ENCODE measurements around the gene THAP3.
"Not testable (repeated sequence)": the region's sequence is repeated elsewhere in the genome, so short reads cannot be mapped to it uniquely, and the experiment has no call there.

THAP3 gene

DNA sequence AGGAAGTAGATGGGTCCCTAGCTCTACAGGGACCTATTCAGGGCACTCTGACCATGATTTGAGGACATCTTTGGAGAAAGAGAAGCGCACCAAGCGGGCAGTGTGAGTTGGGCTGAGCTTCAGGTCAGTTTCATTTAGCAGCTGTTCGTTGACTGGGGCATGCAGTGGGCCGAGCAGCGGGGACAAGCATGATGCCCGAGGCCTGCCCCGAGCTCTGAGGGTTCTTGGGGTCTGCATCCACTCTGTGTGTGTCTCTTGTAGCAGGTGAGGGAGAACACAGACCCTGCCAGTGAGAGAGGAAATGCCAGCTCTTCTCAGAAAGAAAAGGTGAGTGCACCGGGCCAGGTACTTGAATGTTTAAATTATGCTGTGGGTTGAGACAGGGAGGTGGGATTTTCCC is 5.4 kb downstream of the THAP3 start:
- Mint-ChIP-seq H3K4me1 (ENCODE audit: low read depth) (peaks cover 10% of the 10 kb centered on the region), H3K4me3 (no peak overlapping the region), H3K27me3 (ENCODE audit: low read depth) (no peaks in the 10 kb centered on the region), H3K36me3 (ENCODE audit: low read depth) (peaks cover 29% of the 10 kb centered on the region), H3K9me3 (no peaks in the 10 kb centered on the region), H3K27ac (no peak overlapping the region)
- no peak for DNase-seq (ENCODE audit: low spot score)

- no peak overlapping the region for H3K4me3 Mint-ChIP-seq
These were observed 6.4 kb downstream of the THAP3 start for GRCh38 chr1:6631058-6631457.

GRCh38 chr1:6632588-6633514 is 8.2 kb downstream of the THAP3 start:
- H3K9me3 Mint-ChIP-seq = no peaks in the 10 kb centered on the region
- no peaks in the 10 kb centered on the region for H3K27me3 Mint-ChIP-seq (ENCODE audit: low read depth)
- H3K36me3 Mint-ChIP-seq (ENCODE audit: low read depth) = peaks cover 23% of the 10 kb centered on the region
- DNase-seq (ENCODE audit: low spot score) = no peak
- no peak overlapping the region for H3K4me3 Mint-ChIP-seq
- no peak overlapping the region for H3K27ac Mint-ChIP-seq
- peaks cover under 1% of the 10 kb centered on the region for H3K4me1 Mint-ChIP-seq (ENCODE audit: low read depth)

More at GRCh38 chr1:6631058-6631457, 6.4 kb downstream of the THAP3 start:
- DNase-seq (ENCODE audit: low spot score) = no peak
- peaks cover 26% of the 10 kb centered on the region for H3K36me3 Mint-ChIP-seq (ENCODE audit: low read depth)
- no peaks in the 10 kb centered on the region for H3K27me3 Mint-ChIP-seq (ENCODE audit: low read depth)
- peaks cover 10% of the 10 kb centered on the region for H3K4me1 Mint-ChIP-seq (ENCODE audit: low read depth)
- H3K9me3 Mint-ChIP-seq = no peaks in the 10 kb centered on the region
- no peak overlapping the region for H3K27ac Mint-ChIP-seq

DNA sequence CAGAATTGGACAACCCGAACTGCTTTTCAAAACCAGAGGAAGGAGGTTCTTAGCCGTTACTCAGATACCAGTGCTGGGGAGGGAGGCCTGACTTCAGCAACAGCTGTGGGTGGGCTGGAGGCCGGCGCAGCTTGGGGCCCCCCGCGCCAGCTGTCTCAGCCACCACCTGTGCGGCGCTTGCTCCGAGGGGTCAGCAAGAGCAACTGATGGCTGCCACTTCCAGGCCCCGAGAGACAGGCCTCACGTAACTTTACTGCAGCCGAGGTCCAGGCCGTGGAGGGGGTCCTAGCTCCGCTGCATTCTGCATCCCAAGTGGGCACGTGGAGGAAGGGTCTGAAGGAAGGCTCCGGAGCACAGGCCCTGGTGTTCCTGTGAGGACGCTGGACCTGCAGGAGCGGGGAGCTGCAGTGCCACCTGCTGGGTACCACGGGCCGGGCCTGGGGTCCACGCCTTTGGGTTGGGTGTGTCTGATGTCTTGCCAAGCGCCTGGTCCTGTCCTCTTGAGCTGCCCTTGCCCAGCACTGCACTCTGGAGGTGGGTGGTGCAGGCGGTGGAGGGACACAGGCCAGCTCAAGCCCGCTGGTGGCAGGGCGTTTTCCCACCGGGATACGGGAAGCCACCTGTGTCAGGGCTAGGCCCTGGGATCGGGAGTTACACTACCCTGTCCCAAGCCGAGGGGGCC is 9.8 kb downstream of the THAP3 start:
- H3K36me3 Mint-ChIP-seq (ENCODE audit: low read depth) = peaks cover 25% of the 10 kb centered on the region
- H3K4me3 Mint-ChIP-seq = no peak overlapping the region
- no peaks in the 10 kb centered on the region for H3K4me1 Mint-ChIP-seq (ENCODE audit: low read depth)
- H3K27ac Mint-ChIP-seq = no peak overlapping the region
- no peaks in the 10 kb centered on the region for H3K9me3 Mint-ChIP-seq
- no peaks in the 10 kb centered on the region for H3K27me3 Mint-ChIP-seq (ENCODE audit: low read depth)
- DNase-seq (ENCODE audit: low spot score) = no peak

- peaks cover 26% of the 10 kb centered on the region for H3K36me3 Mint-ChIP-seq (ENCODE audit: low read depth)
These were observed 10.7 kb downstream of the THAP3 start for GRCh38 chr1:6635161-6635909.

DNA sequence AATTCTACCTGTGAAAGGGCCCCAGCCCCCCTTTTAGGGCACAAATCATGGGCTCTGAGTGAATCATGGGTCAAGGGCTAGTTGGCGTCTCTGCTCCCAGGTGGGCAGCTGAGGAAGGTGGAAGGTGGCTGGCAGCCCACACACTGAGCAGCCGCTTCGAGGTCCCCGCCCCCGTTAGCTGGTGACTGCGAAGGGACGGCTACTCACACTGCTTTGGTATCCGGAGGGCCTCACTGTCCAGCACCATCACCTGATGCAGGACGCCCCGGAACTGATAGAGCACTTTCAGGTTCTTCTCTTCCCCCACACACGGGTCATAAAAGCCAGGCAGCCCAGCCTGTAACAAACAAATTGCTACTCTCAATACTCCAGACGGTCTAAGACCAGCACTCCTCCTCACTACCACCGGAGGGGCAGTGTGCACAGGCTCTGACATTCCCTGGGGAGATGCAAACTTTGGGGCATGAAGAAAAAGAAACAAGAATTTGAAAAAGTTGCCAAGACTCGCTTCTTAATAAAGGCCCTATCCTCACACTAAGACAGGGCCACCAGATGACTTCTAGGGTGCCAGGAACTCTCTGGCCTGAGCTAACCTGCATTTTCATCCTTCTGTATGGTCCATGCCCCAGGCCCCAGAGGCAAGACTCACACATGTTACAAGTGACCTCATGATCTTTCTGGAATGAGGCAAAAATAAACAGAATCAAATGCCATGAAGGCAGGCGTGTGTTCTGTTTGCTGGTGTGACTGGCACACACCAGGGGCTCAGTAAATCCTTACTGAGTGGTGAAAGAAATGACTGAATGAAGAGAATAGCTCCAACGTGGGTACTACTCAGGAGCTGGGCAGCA is 11.5 kb downstream of the THAP3 start:
- Mint-ChIP-seq H3K27ac (no peak overlapping the region), H3K4me3 (no peak overlapping the region), H3K36me3 (ENCODE audit: low read depth) (peaks cover 26% of the 10 kb centered on the region)

More at GRCh38 chr1:6635161-6635909, 10.7 kb downstream of the THAP3 start:
- Mint-ChIP-seq H3K4me1 (ENCODE audit: low read depth) (no peaks in the 10 kb centered on the region), H3K27me3 (ENCODE audit: low read depth) (no peaks in the 10 kb centered on the region), H3K4me3 (no peak overlapping the region), H3K27ac (no peak overlapping the region), H3K9me3 (no peaks in the 10 kb centered on the region)
- no peak for DNase-seq (ENCODE audit: low spot score)

GRCh38 chr1:6636778-6637177 is 12.1 kb downstream of the THAP3 start:
- H3K27me3 Mint-ChIP-seq (ENCODE audit: low read depth); H3K27ac Mint-ChIP-seq; H3K4me3 Mint-ChIP-seq; H3K4me1 Mint-ChIP-seq (ENCODE audit: low read depth); DNase-seq (ENCODE audit: low spot score); H3K9me3 Mint-ChIP-seq: not testable (repeated sequence)
- peaks cover 26% of the 10 kb centered on the region for H3K36me3 Mint-ChIP-seq (ENCODE audit: low read depth)

More for the DNA sequence above, 11.5 kb downstream of the THAP3 start:
- DNase-seq (ENCODE audit: low spot score) = no peak
- H3K4me1 Mint-ChIP-seq (ENCODE audit: low read depth) = no peaks in the 10 kb centered on the region
- H3K9me3 Mint-ChIP-seq = no peaks in the 10 kb centered on the region
- H3K27me3 Mint-ChIP-seq (ENCODE audit: low read depth) = no peaks in the 10 kb centered on the region

DNA sequence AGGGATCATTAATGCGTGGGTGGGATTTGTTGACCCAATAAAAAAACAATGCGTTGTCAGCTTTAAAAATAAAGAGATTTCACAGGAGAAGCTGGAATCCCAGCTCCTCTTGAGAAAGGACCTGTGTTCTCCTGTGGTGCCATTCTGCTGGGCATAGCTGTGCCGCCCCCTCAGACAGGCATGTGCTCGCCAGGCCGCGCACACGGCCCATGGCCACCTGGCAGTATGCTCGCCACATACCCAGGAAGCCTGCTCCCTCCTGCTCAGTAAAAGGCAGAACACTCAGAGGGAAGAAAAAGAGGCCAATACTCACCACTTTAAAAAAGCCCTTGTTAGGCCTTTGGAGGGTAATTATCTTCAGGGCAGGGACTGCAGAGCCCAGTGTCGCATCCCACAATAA is 13.1 kb downstream of the THAP3 start:
- peaks cover 31% of the 10 kb centered on the region for H3K36me3 Mint-ChIP-seq (ENCODE audit: low read depth)
- no peak overlapping the region for H3K4me3 Mint-ChIP-seq
- H3K9me3 Mint-ChIP-seq = no peaks in the 10 kb centered on the region
- DNase-seq (ENCODE audit: low spot score) = no peak
- H3K27me3 Mint-ChIP-seq (ENCODE audit: low read depth) = no peaks in the 10 kb centered on the region
- no peaks in the 10 kb centered on the region for H3K4me1 Mint-ChIP-seq (ENCODE audit: low read depth)
- no peak overlapping the region for H3K27ac Mint-ChIP-seq

- no peak overlapping the region for H3K4me3 Mint-ChIP-seq
- no peaks in the 10 kb centered on the region for H3K9me3 Mint-ChIP-seq
- H3K27me3 Mint-ChIP-seq (ENCODE audit: low read depth) = no peaks in the 10 kb centered on the region
- H3K27ac Mint-ChIP-seq = no peak overlapping the region
- DNase-seq (ENCODE audit: low spot score) = no peak
- H3K36me3 Mint-ChIP-seq (ENCODE audit: low read depth) = peaks cover 31% of the 10 kb centered on the region
- H3K4me1 Mint-ChIP-seq (ENCODE audit: low read depth) = no peaks in the 10 kb centered on the region
These were observed 13.6 kb downstream of the THAP3 start for GRCh38 chr1:6638226-6638625.

DNA sequence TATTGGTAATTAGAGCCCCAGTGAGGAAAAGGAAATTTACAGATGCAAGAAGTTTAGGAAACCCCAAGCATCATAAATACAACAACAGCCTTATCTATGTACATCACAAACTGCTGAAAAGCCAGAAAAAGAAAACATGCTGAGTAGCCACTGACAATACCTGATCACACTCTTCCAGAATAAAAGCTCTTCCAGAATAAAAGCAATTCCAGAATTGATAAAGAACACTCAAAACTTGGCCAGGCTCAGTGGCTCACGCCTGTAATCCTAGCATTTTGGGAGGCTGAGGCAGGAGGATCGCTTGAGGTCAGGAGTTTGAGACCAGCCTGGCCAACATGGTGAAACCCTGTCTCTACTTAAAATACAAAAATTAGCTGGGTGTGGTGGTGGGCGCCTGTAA is 16.2 kb downstream of the THAP3 start:
- H3K27ac Mint-ChIP-seq; DNase-seq (ENCODE audit: low spot score); H3K4me3 Mint-ChIP-seq; H3K27me3 Mint-ChIP-seq (ENCODE audit: low read depth); H3K9me3 Mint-ChIP-seq; H3K4me1 Mint-ChIP-seq (ENCODE audit: low read depth): not testable (repeated sequence)
- H3K36me3 Mint-ChIP-seq (ENCODE audit: low read depth) = peaks cover 24% of the 10 kb centered on the region

- Mint-ChIP-seq H3K27ac (no peak overlapping the region), H3K9me3 (no peaks in the 10 kb centered on the region), H3K4me3 (no peak overlapping the region), H3K36me3 (ENCODE audit: low read depth) (peaks cover 13% of the 10 kb centered on the region), H3K4me1 (ENCODE audit: low read depth) (no peaks in the 10 kb centered on the region), H3K27me3 (ENCODE audit: low read depth) (no peaks in the 10 kb centered on the region)
- no peak for DNase-seq (ENCODE audit: low spot score)
These were observed 20.4 kb downstream of the THAP3 start for GRCh38 chr1:6645018-6645417.

- no peaks in the 10 kb centered on the region for H3K4me1 Mint-ChIP-seq (ENCODE audit: low read depth)
- H3K27ac Mint-ChIP-seq = no peak overlapping the region
- H3K9me3 Mint-ChIP-seq = no peaks in the 10 kb centered on the region
- peaks cover 13% of the 10 kb centered on the region for H3K36me3 Mint-ChIP-seq (ENCODE audit: low read depth)
- no peak for DNase-seq (ENCODE audit: low spot score)
- no peaks in the 10 kb centered on the region for H3K27me3 Mint-ChIP-seq (ENCODE audit: low read depth)
- H3K4me3 Mint-ChIP-seq = no peak overlapping the region
These were observed 22.0 kb downstream of the THAP3 start for GRCh38 chr1:6646499-6647148.

DNA sequence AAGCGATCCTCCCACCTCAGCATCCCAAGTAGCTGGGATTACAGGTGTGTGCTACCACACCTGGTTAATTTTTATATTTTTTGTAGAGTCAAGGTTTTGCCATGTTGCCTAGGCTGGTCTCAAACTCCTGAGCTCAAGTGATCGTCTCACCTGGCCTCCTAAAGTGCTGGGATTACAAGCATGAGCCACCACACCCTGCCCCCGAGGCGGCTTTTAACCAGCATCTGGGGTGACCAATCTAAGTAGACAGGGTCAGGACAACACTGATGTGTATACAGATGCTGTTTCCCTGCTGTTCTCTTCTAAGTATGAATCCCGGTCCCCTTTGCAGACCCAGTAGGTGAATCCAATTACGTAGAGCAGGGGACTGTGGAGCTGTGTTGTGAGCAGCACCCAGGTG is 23.9 kb downstream of the THAP3 start:
- Mint-ChIP-seq H3K36me3 (ENCODE audit: low read depth) (peaks cover 6% of the 10 kb centered on the region), H3K4me1 (ENCODE audit: low read depth) (no peaks in the 10 kb centered on the region), H3K9me3 (no peaks in the 10 kb centered on the region), H3K27ac (no peak overlapping the region), H3K27me3 (ENCODE audit: low read depth) (no peaks in the 10 kb centered on the region), H3K4me3 (no peak overlapping the region)
- no peak for DNase-seq (ENCODE audit: low spot score)

Measured in T-helper 2 cell treated with Interferon-gamma antibody and Interleukin-4, amounts not matched to agents 5 μg/mL and 100 μg/mL, for 36 hours (primary cell).